IPS-18c (cell line): ENCODE results near the gene GUCY2D.
A peak's percentile ranks its signal among the peaks of the same experiment; 100 is the strongest.

ENCODE experiments used
- H3K4me3 ChIP-seq: 2 replicates; pipeline ENCODE4 v1.7.0; 2013; ENCODE audit warnings: low read depth, mild to moderate bottlenecking, low read length, moderate library complexity; ENCODE audit not compliant: insufficient read depth
- H3K9me3 ChIP-seq: one replicate; pipeline ENCODE4 v1.6.1; 2013; ENCODE audit warnings: mild to moderate bottlenecking, low read length, moderate library complexity; ENCODE audit not compliant: control insufficient read depth, insufficient read depth

GUCY2D gene

GRCh38 chr17:7987112-7987893, 15.1 kb upstream of the GUCY2D start:
- no peaks in the 10 kb centered on the region for H3K9me3 ChIP-seq
- no peak overlapping the region for H3K4me3 ChIP-seq

GRCh38 chr17:7988750-7989178, 13.7 kb upstream of the GUCY2D start:
- no peak overlapping the region for H3K4me3 ChIP-seq
- H3K9me3 ChIP-seq: no peaks in the 10 kb centered on the region

- Histone ChIP-seq H3K9me3 (no peaks in the 10 kb centered on the region), H3K4me3 (peak overlapping the region; percentile 68)
Observed at GRCh38 chr17:7989781-7990655, 12.4 kb upstream of the GUCY2D start.

GRCh38 chr17:7992516-7992915, 9.9 kb upstream of the GUCY2D start:
- Histone ChIP-seq H3K9me3 (no peaks in the 10 kb centered on the region), H3K4me3 (no peak overlapping the region)

GRCh38 chr17:7992924-7993323, 9.5 kb upstream of the GUCY2D start:
- Histone ChIP-seq H3K4me3 (no peak overlapping the region), H3K9me3 (no peaks in the 10 kb centered on the region)

- Histone ChIP-seq H3K4me3 (no peak overlapping the region), H3K9me3 (no peaks in the 10 kb centered on the region)
Observed at GRCh38 chr17:7993972-7994589, 8.3 kb upstream of the GUCY2D start.

- no peaks in the 10 kb centered on the region for H3K9me3 ChIP-seq
- no peak overlapping the region for H3K4me3 ChIP-seq
Observed at GRCh38 chr17:7995724-7996123, 6.7 kb upstream of the GUCY2D start.

- Histone ChIP-seq H3K4me3 (no peak overlapping the region), H3K9me3 (no peaks in the 10 kb centered on the region)
Observed at GRCh38 chr17:7997186-7997585, 5.2 kb upstream of the GUCY2D start.

- Histone ChIP-seq H3K4me3 (peak overlapping the region; percentile 38; the same call in 1 of the 2 replicates), H3K9me3 (peaks cover 3% of the 10 kb centered on the region)
Observed at GRCh38 chr17:8002721-8003593, 542 bp downstream of the GUCY2D start.

- Histone ChIP-seq H3K4me3 (no peak overlapping the region), H3K9me3 (peaks cover 3% of the 10 kb centered on the region)
Observed at GRCh38 chr17:8003594-8004181, 1.3 kb downstream of the GUCY2D start.

GRCh38 chr17:8004899-8005298, 2.5 kb downstream of the GUCY2D start:
- H3K9me3 ChIP-seq: peaks cover 3% of the 10 kb centered on the region

GRCh38 chr17:8005357-8005756, 2.9 kb downstream of the GUCY2D start:
- Histone ChIP-seq H3K9me3 (peaks cover 3% of the 10 kb centered on the region), H3K4me3 (no peak overlapping the region)

More at GRCh38 chr17:8004899-8005298, 2.5 kb downstream of the GUCY2D start:
- H3K4me3 ChIP-seq: no peak overlapping the region

- no peak overlapping the region for H3K4me3 ChIP-seq
- H3K9me3 ChIP-seq: peaks cover 3% of the 10 kb centered on the region
Observed at GRCh38 chr17:8005967-8006730, 3.7 kb downstream of the GUCY2D start.

- peaks cover 3% of the 10 kb centered on the region for H3K9me3 ChIP-seq
- H3K4me3 ChIP-seq: no peak overlapping the region
Observed at GRCh38 chr17:8006836-8007680, 4.6 kb downstream of the GUCY2D start.

GRCh38 chr17:8007836-8008235, 5.4 kb downstream of the GUCY2D start:
- Histone ChIP-seq H3K9me3 (peaks cover 3% of the 10 kb centered on the region), H3K4me3 (no peak overlapping the region)
